IMR-90 (cell line): ENCODE results near the gene AFDN. TPM values are rescaled to one million over a fixed set of nuclear protein-coding genes. Genes with fewer than 3 reads are reported as not detected.

Experiments used
- ATAC-seq: fragments of 200-7000 bp; cut with Tn5 transposase; 2 replicates; pipeline ENCODE4 v1.9.1; 2020; ENCODE audit warnings: low read depth, mild to moderate bottlenecking, moderate library complexity
- Bru-seq: library from RNA; stranded (reverse); fragments of 400-500 nt; gene quantifications from one replicate; lab custom pipeline; 2021; lab: Mats Ljungman, UMichigan
- BruChase-seq, 2 experiments: library from RNA; stranded (reverse); fragments of 400-500 nt; gene quantifications; one replicate each; lab custom pipeline; 2021; lab: Mats Ljungman, UMichigan
- BruUV-seq: library from RNA; stranded (reverse); fragments of 400-500 nt; replicated peaks from 2 replicates; lab custom pipeline; 2021; lab: Mats Ljungman, UMichigan
- CTCF ChIA-PET: fragments of 300-600 bp; formaldehyde crosslinking; extraction: SDS; loops from one replicate; lab custom pipeline; 2021; ENCODE audit warnings: antibody characterized with exemption; lab: Yijun Ruan, JAX
- POLR2A ChIA-PET: fragments of 300-600 bp; sonication (Branson Sonifier 250); formaldehyde crosslinking; loops from one replicate; lab custom pipeline; 2022; ENCODE audit warnings: antibody characterized with exemption; ENCODE audit not compliant: unreplicated experiment; lab: Charles Lee
- DNase-seq: peaks from one replicate; pipeline ENCODE4 v3.0.0; 2013
- H2AFZ ChIP-seq: replicated peaks from 2 replicates; pipeline ENCODE3; 2013; ENCODE audit warnings: low read length, mild to moderate bottlenecking; ENCODE audit not compliant: poor library complexity
- H2AK5ac ChIP-seq: 2 replicates; pipeline ENCODE4 v1.6.1; 2013; ENCODE audit warnings: low read depth, low read length, inconsistent platforms
- H2AK9ac ChIP-seq: replicated peaks from 2 replicates; pipeline ENCODE3; 2013; ENCODE audit warnings: mild to moderate bottlenecking, low read depth, low read length, moderate library complexity; ENCODE audit not compliant: poor library complexity
- H2BK120ac ChIP-seq: 2 replicates; pipeline ENCODE4 v1.6.1; 2013; ENCODE audit warnings: low read depth, low read length, inconsistent platforms
- H2BK15ac ChIP-seq: 3 replicates; pipeline ENCODE4 v1.6.1; 2013; ENCODE audit warnings: low read depth, low read length, inconsistent platforms
- H2BK20ac ChIP-seq: 2 replicates; pipeline ENCODE4 v1.6.1; 2013; ENCODE audit warnings: low read depth, mild to moderate bottlenecking, inconsistent platforms, low read length, moderate library complexity
- H2BK5ac ChIP-seq: 2 replicates; pipeline ENCODE4 v1.6.1; 2013; ENCODE audit warnings: mild to moderate bottlenecking, low read depth, low read length, inconsistent platforms; ENCODE audit not compliant: poor library complexity, severe bottlenecking
- H3K14ac ChIP-seq: replicated peaks from 2 replicates; pipeline ENCODE4 v1.6.1; 2013; ENCODE audit warnings: low read depth, low read length, inconsistent platforms
- H3K18ac ChIP-seq: 2 replicates; pipeline ENCODE4 v1.6.1; 2013; ENCODE audit warnings: low read depth, low read length, control low read depth
- H3K23ac ChIP-seq: 2 replicates; pipeline ENCODE4 v1.6.1; 2013; ENCODE audit warnings: low read depth, low read length, inconsistent platforms
- H3K27ac ChIP-seq: 2 replicates; pipeline ENCODE4 v1.5.1; 2013; ENCODE audit warnings: mild to moderate bottlenecking, control low read depth, low read length; ENCODE audit not compliant: insufficient read depth
- H3K27me3 ChIP-seq: 2 replicates; pipeline ENCODE4 v1.6.1; 2013; ENCODE audit warnings: low read length; ENCODE audit not compliant: control insufficient read depth, insufficient read depth
- H3K36me3 ChIP-seq: 2 replicates; pipeline ENCODE4 v1.6.1; 2013; ENCODE audit warnings: low read length, mixed read lengths; ENCODE audit not compliant: control insufficient read depth, insufficient read depth
- H3K4ac ChIP-seq: 2 replicates; pipeline ENCODE4 v1.6.1; 2013; ENCODE audit warnings: low read depth, low read length, inconsistent platforms
- H3K4me1 ChIP-seq: 2 replicates; pipeline ENCODE4 v1.6.1; 2013; ENCODE audit warnings: low read length, mixed read lengths; ENCODE audit not compliant: control insufficient read depth, insufficient read depth
- H3K4me2 ChIP-seq: 2 replicates; pipeline ENCODE4 v1.6.1; 2013; ENCODE audit warnings: low read depth, mild to moderate bottlenecking, control low read depth, low read length, moderate library complexity
- H3K4me3 ChIP-seq: 2 replicates; pipeline ENCODE4 v1.5.1; 2013; ENCODE audit warnings: low read depth, mild to moderate bottlenecking, control low read depth, low read length, moderate library complexity; ENCODE audit not compliant: insufficient read depth
- H3K56ac ChIP-seq: 2 replicates; pipeline ENCODE4 v1.6.1; 2013; ENCODE audit warnings: low read length, inconsistent platforms; ENCODE audit not compliant: insufficient read depth; ENCODE audit errors: extremely low read depth
- H3K79me1 ChIP-seq, 2 experiments: 2 replicates each; pipeline ENCODE4 v1.6.1; 2013; ENCODE audit warnings: low read length in 2 of 2, inconsistent platforms in 1 of 2, low read depth in 1 of 2
- H3K9ac ChIP-seq: 2 replicates; pipeline ENCODE4 v1.6.1; 2013; ENCODE audit warnings: low read depth, low read length, control low read depth
- H3K9me1 ChIP-seq: 2 replicates; pipeline ENCODE4 v1.6.1; 2013; ENCODE audit warnings: low read length, inconsistent platforms; ENCODE audit not compliant: insufficient read depth
- H3K9me3 ChIP-seq: 2 replicates; pipeline ENCODE4 v1.6.1; 2013; ENCODE audit warnings: low read length; ENCODE audit not compliant: control insufficient read depth, insufficient read depth
- H4K20me1 ChIP-seq: 2 replicates; pipeline ENCODE4 v1.6.1; 2013; ENCODE audit warnings: low read length, inconsistent platforms; ENCODE audit not compliant: insufficient read depth
- H4K5ac ChIP-seq: 2 replicates; pipeline ENCODE4 v1.6.1; 2013; ENCODE audit warnings: mild to moderate bottlenecking, low read depth, low read length, control low read depth
- H4K8ac ChIP-seq, 2 experiments: 2 replicates each; pipeline ENCODE4 v1.6.1; 2013; ENCODE audit warnings: low read depth in 2 of 2, low read length in 2 of 2, control low read depth in 1 of 2, inconsistent platforms in 1 of 2
- H4K91ac ChIP-seq: 2 replicates; pipeline ENCODE4 v1.6.1; 2013; ENCODE audit warnings: low read depth, low read length, inconsistent platforms; ENCODE audit not compliant: insufficient read depth
- BHLHE40 ChIP-seq: fragments of 150-350 bp; IDR thresholded peaks from 2 replicates; pipeline ENCODE4 v1.6.1; 2016; ENCODE audit warnings: mild to moderate bottlenecking, low read depth, low read length
- MAFK ChIP-seq: IDR thresholded peaks from 2 replicates; pipeline ENCODE4 v1.6.1; 2012; ENCODE audit warnings: low read depth, low read length, improper control_type of control experiment
- MXI1 ChIP-seq: IDR thresholded peaks from 2 replicates; pipeline ENCODE4 v1.6.1; 2012; ENCODE audit warnings: low read depth, mild to moderate bottlenecking, low read length, moderate library complexity, borderline replicate concordance
- POLR2A ChIP-seq: IDR thresholded peaks from 2 replicates; pipeline ENCODE4 v1.6.1; 2012; ENCODE audit warnings: mild to moderate bottlenecking, low read depth, low read length
- RAD21 ChIP-seq: IDR thresholded peaks from 2 replicates; pipeline ENCODE4 v1.6.1; 2012; ENCODE audit warnings: low read length, improper control_type of control experiment
- RFX5 ChIP-seq: IDR thresholded peaks from 2 replicates; pipeline ENCODE4 v1.8.0; 2012; ENCODE audit warnings: low read depth, mild to moderate bottlenecking, low read length, moderate library complexity
- SMC3 ChIP-seq: fragments of 150-350 bp; IDR thresholded peaks from 2 replicates; pipeline ENCODE4 v1.6.1; 2016; ENCODE audit warnings: low read depth, mild to moderate bottlenecking, antibody characterized with exemption, low read length, moderate library complexity
- WGBS, 2 experiments: methylation state at CpG; one replicate each; pipeline versions ENCODE4 v1.1.5 to v1.1.7; 2013; ENCODE audit warnings: missing lambda C conversion rate in 2 of 2; ENCODE audit not compliant: insufficient read length in 1 of 2; ENCODE audit errors: extremely low coverage in 2 of 2; 5-methylcytosine and 5-hydroxymethylcytosine counted together
- dilution Hi-C: fragments of 300-500 bp; cut with HindIII; formaldehyde crosslinking; loops from one replicate; pipeline ENCODE4 v1.14.3; 2018; ENCODE audit warnings: low sequenced_read_pairs; ENCODE audit not compliant: unreplicated experiment
- in situ Hi-C: fragments of 300-500 bp; cut with MboI; formaldehyde crosslinking; loops from 3 replicates; pipeline ENCODE4 v1.14.3; 2019; ENCODE audit warnings: low sequenced_read_pairs, inconsistent platforms, mixed read lengths
- intact Hi-C: fragments of 100-400 bp; cut with micrococcal nuclease; formaldehyde crosslinking; loops from 2 replicates; pipeline ENCODE4 v1.10.0; 2022
- long read RNA-seq: library from polyadenylated mRNA; unstranded; transcript quantifications from one replicate; pipeline ENCODE4 v2.0.0, GENCODE V29; 2021; ENCODE audit not compliant: unreplicated experiment
- polyA plus RNA-seq, 3 experiments: library from polyadenylated mRNA; depleted of rRNA; stranded (reverse); fragments of >200 nt; gene quantifications; 2 replicates each; pipeline ENCODE4 v1.2.3, GENCODE V29; 2012; ENCODE audit warnings: low replicate concordance in 1 of 3
- total RNA-seq: library from RNA; depleted of rRNA; stranded (reverse); fragments of >200 nt; gene quantifications from 2 replicates; pipeline ENCODE4 v1.2.3, GENCODE V29; 2012; rRNA removed
- TF ChIP-seq, protein P1 (sequence below): conservative IDR thresholded peaks from 2 replicates; pipeline ENCODE4 v1.5.1; 2012; ENCODE audit warnings: mild to moderate bottlenecking, low read depth, low read length, improper control_type of control experiment

Gene AFDN, protein sequence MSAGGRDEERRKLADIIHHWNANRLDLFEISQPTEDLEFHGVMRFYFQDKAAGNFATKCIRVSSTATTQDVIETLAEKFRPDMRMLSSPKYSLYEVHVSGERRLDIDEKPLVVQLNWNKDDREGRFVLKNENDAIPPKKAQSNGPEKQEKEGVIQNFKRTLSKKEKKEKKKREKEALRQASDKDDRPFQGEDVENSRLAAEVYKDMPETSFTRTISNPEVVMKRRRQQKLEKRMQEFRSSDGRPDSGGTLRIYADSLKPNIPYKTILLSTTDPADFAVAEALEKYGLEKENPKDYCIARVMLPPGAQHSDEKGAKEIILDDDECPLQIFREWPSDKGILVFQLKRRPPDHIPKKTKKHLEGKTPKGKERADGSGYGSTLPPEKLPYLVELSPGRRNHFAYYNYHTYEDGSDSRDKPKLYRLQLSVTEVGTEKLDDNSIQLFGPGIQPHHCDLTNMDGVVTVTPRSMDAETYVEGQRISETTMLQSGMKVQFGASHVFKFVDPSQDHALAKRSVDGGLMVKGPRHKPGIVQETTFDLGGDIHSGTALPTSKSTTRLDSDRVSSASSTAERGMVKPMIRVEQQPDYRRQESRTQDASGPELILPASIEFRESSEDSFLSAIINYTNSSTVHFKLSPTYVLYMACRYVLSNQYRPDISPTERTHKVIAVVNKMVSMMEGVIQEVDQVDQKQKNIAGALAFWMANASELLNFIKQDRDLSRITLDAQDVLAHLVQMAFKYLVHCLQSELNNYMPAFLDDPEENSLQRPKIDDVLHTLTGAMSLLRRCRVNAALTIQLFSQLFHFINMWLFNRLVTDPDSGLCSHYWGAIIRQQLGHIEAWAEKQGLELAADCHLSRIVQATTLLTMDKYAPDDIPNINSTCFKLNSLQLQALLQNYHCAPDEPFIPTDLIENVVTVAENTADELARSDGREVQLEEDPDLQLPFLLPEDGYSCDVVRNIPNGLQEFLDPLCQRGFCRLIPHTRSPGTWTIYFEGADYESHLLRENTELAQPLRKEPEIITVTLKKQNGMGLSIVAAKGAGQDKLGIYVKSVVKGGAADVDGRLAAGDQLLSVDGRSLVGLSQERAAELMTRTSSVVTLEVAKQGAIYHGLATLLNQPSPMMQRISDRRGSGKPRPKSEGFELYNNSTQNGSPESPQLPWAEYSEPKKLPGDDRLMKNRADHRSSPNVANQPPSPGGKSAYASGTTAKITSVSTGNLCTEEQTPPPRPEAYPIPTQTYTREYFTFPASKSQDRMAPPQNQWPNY (N-terminal part only)
- total RNA-seq, result 20.8 and 23.3 TPM in 2 replicates
- 11.6 and 12.4 TPM in 2 replicates for polyA plus RNA-seq (2012; rRNA removed)
- 3.8 and 5.4 TPM in 2 replicates for polyA plus RNA-seq (2012; cell fraction: cytosol; rRNA removed)
- polyA plus RNA-seq (2012; cell fraction: nucleus; rRNA removed; ENCODE audit: low replicate concordance), result 13.6 and 53.3 TPM in 2 replicates
- percentile 61 among the genes with signal in this experiment for Bru-seq, nascent RNA
- BruChase-seq, experiment 1, labeled RNA remaining after a 6-hour chase, result percentile 52 among the genes with signal in this experiment
- BruChase-seq, experiment 2, labeled RNA remaining after a 2-hour chase, result percentile 60 among the genes with signal in this experiment
- long read RNA-seq, partial matches to known transcripts, result 9 of 11 reads
- long read RNA-seq, other reads (novel, unspliced or antisense), result 1 of 11 reads

DNA sequence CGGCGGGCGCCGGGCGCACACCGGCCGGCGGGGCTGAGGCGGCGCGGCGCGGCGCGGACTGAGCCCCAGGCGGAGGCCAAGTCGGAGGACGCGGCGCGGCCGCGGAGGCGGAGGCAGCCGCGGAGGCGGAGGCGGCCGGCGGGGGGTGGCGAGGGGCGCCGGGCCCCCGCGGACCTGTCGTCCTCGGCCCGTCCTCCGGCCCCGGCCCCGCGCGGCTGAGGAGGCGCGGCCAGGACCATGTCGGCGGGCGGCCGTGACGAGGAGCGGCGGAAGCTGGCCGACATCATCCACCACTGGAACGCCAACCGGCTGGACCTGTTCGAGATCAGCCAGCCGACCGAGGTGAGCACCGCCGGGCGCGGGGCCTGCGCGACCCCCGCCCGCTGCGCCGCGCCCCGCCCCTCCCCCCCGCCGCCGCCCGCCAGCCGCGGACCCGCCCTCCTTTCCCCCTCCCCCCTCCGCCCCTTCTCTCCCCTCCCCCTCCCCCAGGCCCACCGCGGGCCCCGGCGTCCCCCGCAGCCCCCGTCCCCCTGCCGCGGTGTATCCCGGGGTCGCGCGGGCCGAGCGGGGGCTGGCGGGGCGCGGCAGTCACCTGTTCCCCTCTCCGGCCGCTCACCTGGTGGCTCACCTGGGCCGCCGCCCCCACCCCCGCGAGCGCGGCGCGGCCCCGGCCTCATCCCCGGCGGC is at the start of gene AFDN:
AFDN (plus strand) TSS at position 16 of the 687 bp plus-strand sequence; CDS start at position 238, 222 bp downstream.
- H3K9me1 ChIP-seq, result no peaks in the 10 kb centered on the region
- H2BK15ac ChIP-seq, result no peak within 1 kb of the TSS; the same call in 1 of the 3 replicates
- peak within 1 kb of the TSS; percentile 95 for H2AK9ac ChIP-seq
- DNase-seq (no peak), ATAC-seq (peak; percentile 62)
- ChIA-PET CTCF (no interaction called here), POLR2A (no interaction called here)
- in situ Hi-C loops, result no loop called here
- H4K8ac ChIP-seq, result no peak within 1 kb of the TSS; a peak in 1 of 4 replicates
- H3K36me3 ChIP-seq, result no peaks in the 10 kb centered on the region
- no peak within 1 kb of the TSS for H2BK20ac ChIP-seq
- no peak within 1 kb of the TSS; the same call in 1 of the 2 replicates for H3K27ac ChIP-seq
- H2BK120ac ChIP-seq, result no peak within 1 kb of the TSS; the same call in none of the 2 replicates
- H3K9me3 ChIP-seq, result no peaks in the 10 kb centered on the region
- intact Hi-C loops, result loop anchor here (1.0 to 10.0 kb wide), 2 partner anchors 71 to 208 kb away; no protein-coding TSS in a partner anchor
- H3K4me3 ChIP-seq, result peak within 1 kb of the TSS; percentile 100
- H4K20me1 ChIP-seq, result peaks cover 16% of the 10 kb centered on the region
- peaks cover 2 to 13% of the 10 kb centered on the region in 2 experiments for H3K79me1 ChIP-seq
- H3K9ac ChIP-seq, result peak within 1 kb of the TSS; percentile 69
- peak within 1 kb of the TSS; percentile 72 for H3K4me2 ChIP-seq
- peaks cover 2% of the 10 kb centered on the region; the same call in 1 of the 2 replicates for H3K4me1 ChIP-seq
- no peak within 1 kb of the TSS for H2AK5ac ChIP-seq
- no peak within 1 kb of the TSS for H3K4ac ChIP-seq
- no TSS peak for BruUV-seq
- 0% methylated on average over 30 of the region's 108 CpGs; no CpG with 5 or more reads in 1 of the 2 experiments for WGBS, 2 experiments
- H2AFZ ChIP-seq, result peak within 1 kb of the TSS; percentile 99
- H3K23ac ChIP-seq, result no peak within 1 kb of the TSS; the same call in 1 of the 2 replicates
- dilution Hi-C loops, result no loop called here
- H3K27me3 ChIP-seq, result no peaks in the 10 kb centered on the region; the same call in 1 of the 2 replicates
- no peak within 1 kb of the TSS for H4K5ac ChIP-seq
- no peak within 1 kb of the TSS for H3K18ac ChIP-seq
- no peak within 1 kb of the TSS for H3K56ac ChIP-seq
- no peak within 1 kb of the TSS; the same call in 1 of the 2 replicates for H4K91ac ChIP-seq
- H2BK5ac ChIP-seq, result peak within 1 kb of the TSS; percentile 72
- peak within 1 kb of the TSS; percentile 44; the same call in 1 of the 2 replicates for H3K14ac ChIP-seq
- TF ChIP-seq POLR2A (no peak), BHLHE40 (no peak), SMC3 (no peak), MAFK (no peak), RFX5 (no peak), RAD21 (no peak), MXI1 (no peak)
- TF ChIP-seq, protein P1, sequence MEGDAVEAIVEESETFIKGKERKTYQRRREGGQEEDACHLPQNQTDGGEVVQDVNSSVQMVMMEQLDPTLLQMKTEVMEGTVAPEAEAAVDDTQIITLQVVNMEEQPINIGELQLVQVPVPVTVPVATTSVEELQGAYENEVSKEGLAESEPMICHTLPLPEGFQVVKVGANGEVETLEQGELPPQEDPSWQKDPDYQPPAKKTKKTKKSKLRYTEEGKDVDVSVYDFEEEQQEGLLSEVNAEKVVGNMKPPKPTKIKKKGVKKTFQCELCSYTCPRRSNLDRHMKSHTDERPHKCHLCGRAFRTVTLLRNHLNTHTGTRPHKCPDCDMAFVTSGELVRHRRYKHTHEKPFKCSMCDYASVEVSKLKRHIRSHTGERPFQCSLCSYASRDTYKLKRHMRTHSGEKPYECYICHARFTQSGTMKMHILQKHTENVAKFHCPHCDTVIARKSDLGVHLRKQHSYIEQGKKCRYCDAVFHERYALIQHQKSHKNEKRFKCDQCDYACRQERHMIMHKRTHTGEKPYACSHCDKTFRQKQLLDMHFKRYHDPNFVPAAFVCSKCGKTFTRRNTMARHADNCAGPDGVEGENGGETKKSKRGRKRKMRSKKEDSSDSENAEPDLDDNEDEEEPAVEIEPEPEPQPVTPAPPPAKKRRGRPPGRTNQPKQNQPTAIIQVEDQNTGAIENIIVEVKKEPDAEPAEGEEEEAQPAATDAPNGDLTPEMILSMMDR, result no peak
